22Rv1 (cell line): ENCODE data around the gene PTGES2.

Source experiments
- H3K27ac ChIP-seq: fragments of 450-650 bp; 2 replicates; pipeline ENCODE4 v1.5.1; 2017
- ZFX ChIP-seq: fragments of 450-650 bp; IDR thresholded peaks from 2 replicates; pipeline ENCODE4 v1.6.1; 2017; ENCODE audit warnings: antibody characterized with exemption, borderline replicate concordance
- TF ChIP-seq, protein P1 (sequence below): fragments of 450-650 bp; IDR thresholded peaks from 2 replicates; pipeline ENCODE4 v1.5.1; 2017; ENCODE audit warnings: mild to moderate bottlenecking

The PTGES2 gene

DNA sequence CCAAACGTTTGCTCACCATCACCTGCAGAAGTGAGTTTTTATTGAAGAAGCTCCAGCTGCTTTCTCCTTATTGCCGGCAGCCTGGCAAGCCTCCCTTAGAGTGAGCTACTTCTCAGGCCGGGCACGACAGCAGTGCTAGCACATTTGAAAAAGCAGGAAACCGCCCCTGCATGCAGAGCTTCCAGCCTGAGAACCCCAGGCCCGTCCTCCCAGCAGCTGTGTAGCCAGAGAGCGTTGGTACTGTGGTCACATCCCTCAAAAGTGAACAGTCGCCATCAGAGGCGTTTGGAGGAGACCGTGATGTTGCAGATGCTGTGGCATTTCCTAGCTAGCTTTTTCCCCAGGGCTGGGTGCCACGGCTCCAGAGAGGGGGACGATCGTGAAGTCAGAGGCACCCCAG is 36.0 kb downstream of the PTGES2 start:
- TF ChIP-seq, protein P1, sequence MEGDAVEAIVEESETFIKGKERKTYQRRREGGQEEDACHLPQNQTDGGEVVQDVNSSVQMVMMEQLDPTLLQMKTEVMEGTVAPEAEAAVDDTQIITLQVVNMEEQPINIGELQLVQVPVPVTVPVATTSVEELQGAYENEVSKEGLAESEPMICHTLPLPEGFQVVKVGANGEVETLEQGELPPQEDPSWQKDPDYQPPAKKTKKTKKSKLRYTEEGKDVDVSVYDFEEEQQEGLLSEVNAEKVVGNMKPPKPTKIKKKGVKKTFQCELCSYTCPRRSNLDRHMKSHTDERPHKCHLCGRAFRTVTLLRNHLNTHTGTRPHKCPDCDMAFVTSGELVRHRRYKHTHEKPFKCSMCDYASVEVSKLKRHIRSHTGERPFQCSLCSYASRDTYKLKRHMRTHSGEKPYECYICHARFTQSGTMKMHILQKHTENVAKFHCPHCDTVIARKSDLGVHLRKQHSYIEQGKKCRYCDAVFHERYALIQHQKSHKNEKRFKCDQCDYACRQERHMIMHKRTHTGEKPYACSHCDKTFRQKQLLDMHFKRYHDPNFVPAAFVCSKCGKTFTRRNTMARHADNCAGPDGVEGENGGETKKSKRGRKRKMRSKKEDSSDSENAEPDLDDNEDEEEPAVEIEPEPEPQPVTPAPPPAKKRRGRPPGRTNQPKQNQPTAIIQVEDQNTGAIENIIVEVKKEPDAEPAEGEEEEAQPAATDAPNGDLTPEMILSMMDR = no peak
- no peak for TF ChIP-seq ZFX
- H3K27ac ChIP-seq = no peak overlapping the region

DNA sequence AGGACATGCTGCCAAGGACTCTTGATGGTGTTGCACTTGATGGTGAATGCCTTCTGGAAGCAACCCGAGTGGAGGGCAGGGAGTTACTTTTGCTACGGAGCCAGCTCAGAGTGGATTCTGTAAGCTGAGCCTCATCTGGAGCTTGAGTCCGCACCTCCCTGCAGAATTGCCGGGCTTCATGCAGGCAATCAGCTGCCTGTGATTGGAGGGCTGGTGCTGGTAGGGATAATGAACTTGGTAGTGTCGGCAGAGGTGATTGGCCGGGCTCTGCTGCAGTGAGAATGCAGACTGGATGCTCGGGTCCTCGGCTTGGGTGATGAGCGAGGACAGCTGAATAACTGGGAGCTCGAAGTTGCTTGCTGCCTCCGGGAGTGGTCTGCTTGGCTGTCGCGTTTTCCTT is 36.4 kb downstream of the PTGES2 start:
- no peak for TF ChIP-seq ZFX
- TF ChIP-seq, protein P1 = no peak
- no peak overlapping the region for H3K27ac ChIP-seq

DNA sequence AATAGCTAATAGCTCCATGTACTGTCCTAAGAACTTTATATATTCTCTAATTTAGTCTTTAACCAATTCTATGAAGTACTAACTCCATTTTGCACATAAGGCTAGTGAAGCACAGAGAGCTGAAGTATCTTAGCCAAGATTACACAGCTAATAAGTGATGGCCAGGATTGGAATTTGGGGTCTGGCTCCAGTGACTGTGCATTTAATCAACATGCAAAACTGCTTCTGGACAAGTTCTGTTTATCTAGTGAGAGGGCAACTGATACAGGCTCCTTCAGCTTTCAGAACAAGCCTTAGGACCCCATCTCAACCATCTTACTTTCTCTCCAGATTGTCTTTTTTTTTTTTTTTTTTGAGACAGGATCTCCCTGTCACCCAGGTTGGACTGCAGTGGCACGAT is 38.2 kb downstream of the PTGES2 start:
- H3K27ac ChIP-seq = no peak overlapping the region

DNA sequence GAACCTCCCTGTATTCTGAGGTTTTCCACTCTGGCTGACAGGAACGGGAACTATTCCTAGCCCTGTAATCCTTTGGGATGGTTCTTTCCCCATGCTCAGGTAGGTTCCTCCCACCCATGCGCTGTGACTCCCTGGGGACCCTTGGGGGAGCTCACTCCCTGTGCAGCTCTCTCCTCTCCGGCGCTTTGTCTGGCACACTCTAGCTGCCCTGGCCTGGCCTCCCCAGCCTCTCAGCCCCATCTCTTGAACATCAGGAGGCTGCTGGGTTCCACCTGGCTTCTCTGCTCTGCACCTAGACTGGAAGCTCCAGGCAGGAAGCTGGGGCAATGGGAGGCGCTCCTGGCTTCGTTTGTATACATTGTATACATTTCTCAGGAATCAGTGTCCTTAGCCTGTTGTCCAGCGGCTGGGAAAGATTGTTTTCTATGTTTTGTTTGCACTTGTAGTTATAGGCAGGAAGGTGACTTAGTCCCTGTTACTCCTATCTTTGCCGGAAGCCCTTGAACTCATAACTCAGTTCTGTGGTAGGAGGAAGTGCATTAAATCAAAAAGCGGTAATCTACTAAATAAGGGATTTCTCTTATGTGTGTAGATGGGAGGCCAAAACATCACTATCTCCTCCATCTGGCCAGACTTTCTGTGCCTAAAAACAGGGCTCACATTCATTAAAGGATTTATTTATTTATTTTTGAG is 39.1 kb downstream of the PTGES2 start:
- H3K27ac ChIP-seq = no peak overlapping the region
- TF ChIP-seq, protein P1 = no peak
- no peak for TF ChIP-seq ZFX

More for the DNA sequence above, 38.2 kb downstream of the PTGES2 start:
- no peak for TF ChIP-seq ZFX
- TF ChIP-seq, protein P1 = no peak

DNA sequence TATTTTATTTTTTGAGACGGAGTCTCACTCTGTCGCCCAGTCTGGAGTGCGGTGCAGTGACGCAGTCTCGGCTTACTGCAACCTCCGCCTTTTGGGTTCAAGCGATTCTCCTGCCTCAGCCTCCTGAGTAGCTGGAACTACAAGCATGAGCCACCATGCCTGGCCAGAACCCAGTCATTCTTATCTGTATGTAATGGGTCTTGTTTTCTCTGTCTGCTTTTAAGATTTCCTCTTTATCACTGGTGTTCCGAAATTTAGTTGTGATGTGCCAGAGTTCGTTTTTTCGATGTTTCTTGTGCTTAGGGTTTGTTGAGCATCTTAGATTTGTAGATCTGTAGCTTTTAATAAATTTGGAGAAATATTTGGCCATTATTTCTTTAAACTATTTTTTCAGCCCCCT is 40.3 kb downstream of the PTGES2 start:
- no peak overlapping the region for H3K27ac ChIP-seq
- no peak for TF ChIP-seq ZFX
- TF ChIP-seq, protein P1 = no peak

DNA sequence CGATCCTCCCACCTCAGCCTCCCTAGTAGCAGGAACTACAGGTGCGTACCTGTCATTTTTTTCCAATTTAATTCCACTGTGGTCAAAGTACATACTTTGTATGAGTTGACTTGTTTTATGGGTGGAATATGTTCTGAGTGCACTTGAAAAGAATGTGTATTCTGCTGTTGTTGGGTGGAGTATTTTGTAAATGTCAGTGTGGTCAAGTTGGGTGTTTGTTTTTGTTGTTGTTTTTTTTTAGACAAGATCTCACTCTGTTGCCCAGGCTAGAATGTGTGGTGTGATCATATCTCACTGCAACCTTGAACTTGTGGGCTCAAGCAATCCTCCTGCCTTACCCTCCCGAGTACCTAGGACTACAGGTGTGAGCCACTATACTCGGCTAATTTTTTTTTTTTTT is 41.6 kb downstream of the PTGES2 start:
- H3K27ac ChIP-seq = no peak overlapping the region
- no peak for TF ChIP-seq ZFX
- TF ChIP-seq, protein P1 = no peak

DNA sequence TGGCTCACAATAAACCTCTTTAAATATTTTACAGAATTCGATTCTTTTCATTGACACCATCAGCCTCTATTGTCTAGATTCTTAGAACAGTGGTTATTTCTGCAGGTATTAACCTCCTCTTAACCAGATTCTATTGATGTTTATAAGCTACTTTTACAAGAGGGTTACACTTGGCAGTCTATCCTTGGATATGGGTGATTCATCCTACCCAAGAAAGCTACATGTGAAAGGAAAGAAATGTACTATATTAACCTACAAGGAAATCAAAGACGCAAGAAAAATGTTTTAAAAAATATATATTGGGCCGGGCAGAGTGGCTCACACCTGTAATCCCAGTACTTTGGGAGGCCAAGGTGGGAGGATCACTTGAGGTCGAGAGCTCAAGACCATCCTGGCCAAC is 42.8 kb downstream of the PTGES2 start:
- no peak for TF ChIP-seq ZFX
- TF ChIP-seq, protein P1 = no peak
- no peak overlapping the region for H3K27ac ChIP-seq
